Activated CD8-positive, alpha-beta T cell treated with anti-CD3 and anti-CD28 coated beads for 36 hours (primary cell): ENCODE data around the gene PFDN2. TPM values are rescaled to one million over a fixed set of nuclear protein-coding genes. Genes with fewer than 3 reads are reported as not detected.
"Not testable (repeated sequence)": the region's sequence is repeated elsewhere in the genome, so short reads cannot be mapped to it uniquely, and the experiment has no call there.

Experiments
- ATAC-seq: fragments of 200-7000 bp; cut with Tn5 transposase; one replicate; pipeline ENCODE4 v1.10.0; 2021; ENCODE audit warnings: mild to moderate bottlenecking, moderate library complexity
- CTCF ChIA-PET: fragments of 350-600 bp; sonication (Branson Sonifier 250); formaldehyde crosslinking; loops from one replicate; lab custom pipeline; 2021; ENCODE audit warnings: antibody characterized with exemption; lab: Charles Lee
- POLR2A ChIA-PET: fragments of 350-600 bp; sonication (Branson Sonifier 250); formaldehyde crosslinking; loops from one replicate; lab custom pipeline; 2021; ENCODE audit warnings: antibody characterized with exemption; lab: Charles Lee
- DNase-seq: peaks from one replicate; pipeline ENCODE4 v3.0.0-alpha.2; 2020
- H3K27ac Mint-ChIP-seq: one replicate; pipeline ENCODE4 v1.8.0; 2021; ENCODE audit warnings: mild to moderate bottlenecking, mixed read lengths
- H3K27me3 Mint-ChIP-seq: one replicate; pipeline ENCODE4 v1.8.0; 2021; ENCODE audit warnings: mixed read lengths
- H3K36me3 Mint-ChIP-seq: one replicate; pipeline ENCODE4 v1.8.0; 2021; ENCODE audit warnings: low read depth, mixed read lengths
- H3K4me1 Mint-ChIP-seq: one replicate; pipeline ENCODE4 v1.8.0; 2021; ENCODE audit warnings: low read depth, mixed read lengths
- H3K4me3 Mint-ChIP-seq: one replicate; pipeline ENCODE4 v1.8.0; 2021; ENCODE audit warnings: mild to moderate bottlenecking, moderate library complexity, mixed read lengths
- H3K9me3 Mint-ChIP-seq: one replicate; pipeline ENCODE4 v1.8.0; 2021; ENCODE audit warnings: mixed read lengths
- intact Hi-C: fragments of 100-400 bp; cut with micrococcal nuclease; formaldehyde crosslinking; loops from one replicate; pipeline ENCODE4 v1.10.0; 2022
- total RNA-seq, 2 experiments: library from RNA; stranded (reverse); gene quantifications; one replicate each; pipeline ENCODE4 v1.2.3, GENCODE V29; 2021
- TF ChIP-seq, protein P1 (sequence below): fragments of 200-600 bp; IDR thresholded peaks from one replicate; pipeline ENCODE4 v1.8.0; 2022; ENCODE audit warnings: antibody characterized with exemption, mild to moderate bottlenecking

The PFDN2 gene
- total RNA-seq, 2 experiments from 2014 or later, result 137 to 144 TPM

DNA sequence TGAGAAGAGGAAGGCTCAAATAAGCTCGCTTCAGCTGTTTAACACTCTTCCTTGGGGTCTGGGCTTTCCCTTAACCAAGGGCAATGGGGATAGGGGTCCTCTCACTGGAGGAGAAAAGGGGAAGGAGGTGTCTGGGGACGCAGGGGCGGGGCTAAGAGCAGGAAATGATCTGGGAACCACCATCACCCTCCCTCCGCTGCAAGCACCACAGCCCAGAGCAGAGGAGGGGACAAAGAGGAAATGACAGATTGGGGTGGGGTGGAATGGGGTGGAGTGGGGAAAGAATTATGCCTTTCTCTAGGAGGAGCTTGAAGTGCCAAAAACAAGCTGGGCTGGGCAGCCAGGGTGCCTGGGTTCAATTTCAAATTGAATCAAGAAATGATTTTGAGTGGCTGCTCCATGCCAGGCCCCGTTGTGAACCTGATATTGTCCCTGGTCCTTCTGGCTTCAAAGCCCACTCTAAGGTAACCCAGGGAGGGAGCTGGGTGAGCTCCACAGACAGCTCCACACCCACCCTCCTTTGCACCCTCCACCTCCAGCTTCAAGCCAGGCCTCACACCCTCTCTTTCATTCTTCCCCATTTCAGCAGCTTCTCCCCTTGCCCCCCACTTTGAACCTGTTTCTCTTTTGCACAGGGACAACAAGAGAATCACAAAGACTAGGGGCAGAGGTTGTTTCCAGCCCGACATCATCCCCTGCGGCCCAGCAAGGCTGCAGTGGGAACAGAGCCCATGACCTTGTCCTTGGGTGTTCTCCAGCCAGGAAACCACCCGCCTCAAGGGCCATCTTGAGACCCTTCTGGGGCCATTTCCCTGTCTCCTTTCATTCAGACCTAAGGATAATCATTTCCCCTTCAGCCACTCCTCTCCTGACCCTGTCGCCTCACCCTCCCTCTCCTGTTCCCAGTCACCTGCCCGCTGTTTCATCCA, 49.3 kb downstream of the PFDN2 start:
- H3K27me3 Mint-ChIP-seq, result no peaks in the 10 kb centered on the region
- CTCF ChIA-PET, result interaction anchor here (0.8 to 11.1 kb wide), 7 partner anchors 14 to 97 kb away, joined by 3 to 200 read pairs (median 4); partner anchors contain the start of genes KLHDC9, PPOX and USF1
- DNase-seq, result peak; percentile 92
- peaks cover 56% of the 10 kb centered on the region for H3K4me1 Mint-ChIP-seq
- peak overlapping the region; percentile 97 for H3K4me3 Mint-ChIP-seq
- H3K36me3 Mint-ChIP-seq, result peaks cover 44% of the 10 kb centered on the region
- H3K27ac Mint-ChIP-seq, result peak overlapping the region; percentile 98
- TF ChIP-seq, protein P1, sequence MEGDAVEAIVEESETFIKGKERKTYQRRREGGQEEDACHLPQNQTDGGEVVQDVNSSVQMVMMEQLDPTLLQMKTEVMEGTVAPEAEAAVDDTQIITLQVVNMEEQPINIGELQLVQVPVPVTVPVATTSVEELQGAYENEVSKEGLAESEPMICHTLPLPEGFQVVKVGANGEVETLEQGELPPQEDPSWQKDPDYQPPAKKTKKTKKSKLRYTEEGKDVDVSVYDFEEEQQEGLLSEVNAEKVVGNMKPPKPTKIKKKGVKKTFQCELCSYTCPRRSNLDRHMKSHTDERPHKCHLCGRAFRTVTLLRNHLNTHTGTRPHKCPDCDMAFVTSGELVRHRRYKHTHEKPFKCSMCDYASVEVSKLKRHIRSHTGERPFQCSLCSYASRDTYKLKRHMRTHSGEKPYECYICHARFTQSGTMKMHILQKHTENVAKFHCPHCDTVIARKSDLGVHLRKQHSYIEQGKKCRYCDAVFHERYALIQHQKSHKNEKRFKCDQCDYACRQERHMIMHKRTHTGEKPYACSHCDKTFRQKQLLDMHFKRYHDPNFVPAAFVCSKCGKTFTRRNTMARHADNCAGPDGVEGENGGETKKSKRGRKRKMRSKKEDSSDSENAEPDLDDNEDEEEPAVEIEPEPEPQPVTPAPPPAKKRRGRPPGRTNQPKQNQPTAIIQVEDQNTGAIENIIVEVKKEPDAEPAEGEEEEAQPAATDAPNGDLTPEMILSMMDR, result no peak
- intact Hi-C loops, result loop anchor here (5.0 kb wide), 1 partner anchor 34 kb away; no protein-coding TSS in a partner anchor
- peak; percentile 75 for ATAC-seq
- H3K9me3 Mint-ChIP-seq, result no peaks in the 10 kb centered on the region
- POLR2A ChIA-PET, result interaction anchor here (1.3 to 7.6 kb wide), 5 partner anchors 9 to 47 kb away, joined by 3 to 99 read pairs (median 4); partner anchors contain the start of genes F11R, KLHDC9 and USF1

DNA sequence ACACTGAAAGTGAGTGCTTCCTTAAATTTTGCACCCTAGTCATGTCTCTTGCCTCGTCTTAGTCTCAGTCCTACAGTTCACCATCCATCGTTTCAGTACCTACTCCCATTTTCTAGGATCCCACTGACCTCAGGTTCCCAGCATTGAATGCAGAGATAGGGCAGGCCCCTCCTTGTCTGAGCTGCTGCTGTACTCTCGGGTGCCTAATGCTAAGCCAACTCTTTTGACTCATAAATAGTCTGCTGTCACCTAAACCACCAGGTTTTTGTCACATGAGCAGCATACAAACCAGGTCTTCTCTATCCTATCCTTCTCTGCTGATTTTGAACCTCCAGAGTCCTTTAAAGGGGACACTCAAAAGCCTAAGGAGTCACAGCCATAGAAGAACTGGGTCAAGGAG, 51.1 kb downstream of the PFDN2 start:
- peaks cover 58% of the 10 kb centered on the region for H3K36me3 Mint-ChIP-seq
- peak overlapping the region; percentile 98 for H3K27ac Mint-ChIP-seq
- DNase-seq (peak; percentile 43), ATAC-seq (peak; percentile 8)
- intact Hi-C loops, result loop anchor here (5.0 kb wide), 1 partner anchor 36 kb away; no protein-coding TSS in a partner anchor
- POLR2A ChIA-PET, result interaction anchor here (0.6 to 7.6 kb wide), 2 partner anchors 20 to 31 kb away, joined by 4 to 99 read pairs; partner anchors contain the start of gene USF1
- CTCF ChIA-PET, result interaction anchor here (1.3 to 11.1 kb wide), 2 partner anchors 30 to 69 kb away, joined by 3 to 200 read pairs; partner anchors contain the start of gene KLHDC9
- H3K9me3 Mint-ChIP-seq, result no peaks in the 10 kb centered on the region
- peaks cover 63% of the 10 kb centered on the region for H3K4me1 Mint-ChIP-seq
- H3K4me3 Mint-ChIP-seq, result peak overlapping the region; percentile 97
- TF ChIP-seq, protein P1, result no peak
- no peaks in the 10 kb centered on the region for H3K27me3 Mint-ChIP-seq

DNA sequence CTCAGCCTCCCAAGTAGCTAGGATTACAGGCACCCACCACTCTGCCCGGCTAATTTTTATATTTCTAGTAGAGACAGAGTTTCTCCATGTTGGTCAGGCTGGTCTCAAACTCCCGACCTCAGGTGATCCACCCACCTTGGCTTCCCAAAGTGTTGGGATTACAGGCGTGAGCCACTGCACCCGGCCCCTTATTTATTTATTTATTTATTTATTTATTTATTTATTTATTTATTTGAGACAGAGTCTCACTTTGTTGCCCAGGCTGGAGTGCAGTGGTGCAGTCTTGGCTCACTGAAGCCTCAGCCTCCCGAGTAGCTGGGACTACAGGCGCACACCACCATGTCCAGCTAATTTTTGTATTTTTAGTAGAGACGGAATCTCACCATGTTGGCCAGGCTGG, 52.2 kb downstream of the PFDN2 start:
- DNase-seq, ATAC-seq, H3K27me3 Mint-ChIP-seq, H3K4me3 Mint-ChIP-seq, H3K9me3 Mint-ChIP-seq: not testable (repeated sequence)
- ChIA-PET CTCF (interaction anchor here (1.0 to 11.1 kb wide), 3 partner anchors 11 to 68 kb away, joined by 4 to 200 read pairs (median 5); partner anchors contain the start of gene KLHDC9), POLR2A (interaction anchor here (7.6 kb wide), 1 partner anchor 19 kb away, joined by 99 read pairs; the partner anchor contains the start of gene USF1)
- peaks cover 62% of the 10 kb centered on the region for H3K4me1 Mint-ChIP-seq
- peaks cover 62% of the 10 kb centered on the region for H3K36me3 Mint-ChIP-seq
- peak overlapping the region; percentile 57 for H3K27ac Mint-ChIP-seq
- intact Hi-C loops, result loop anchor here (5.0 kb wide), 1 partner anchor 37 kb away; no protein-coding TSS in a partner anchor

DNA sequence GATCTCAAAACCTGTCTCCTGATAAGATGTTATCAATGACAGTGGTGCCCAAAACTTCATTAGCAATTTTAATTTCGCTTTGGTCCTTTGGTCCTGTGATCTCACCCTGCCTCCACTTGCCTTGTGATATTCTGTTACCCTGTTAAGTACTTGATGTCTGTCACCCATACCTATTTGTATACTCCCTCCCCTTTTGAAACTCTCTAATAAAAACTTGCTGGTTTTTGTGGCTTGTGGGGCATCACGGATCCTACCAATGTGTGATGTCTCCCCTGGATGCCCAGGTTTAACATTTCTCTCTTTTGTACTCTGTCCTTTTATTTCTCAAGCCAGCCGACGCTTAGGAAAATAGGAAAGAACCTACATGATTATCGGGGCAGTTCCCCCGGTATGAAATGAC, 53.9 kb downstream of the PFDN2 start:
- not testable (repeated sequence) for ATAC-seq
- ChIA-PET POLR2A (interaction anchor here (7.6 kb wide), 1 partner anchor 18 kb away, joined by 99 read pairs; the partner anchor contains the start of gene USF1), CTCF (interaction anchor here (11.1 kb wide), 1 partner anchor 33 kb away, joined by 200 read pairs; the partner anchor contains the start of gene KLHDC9)

DNA sequence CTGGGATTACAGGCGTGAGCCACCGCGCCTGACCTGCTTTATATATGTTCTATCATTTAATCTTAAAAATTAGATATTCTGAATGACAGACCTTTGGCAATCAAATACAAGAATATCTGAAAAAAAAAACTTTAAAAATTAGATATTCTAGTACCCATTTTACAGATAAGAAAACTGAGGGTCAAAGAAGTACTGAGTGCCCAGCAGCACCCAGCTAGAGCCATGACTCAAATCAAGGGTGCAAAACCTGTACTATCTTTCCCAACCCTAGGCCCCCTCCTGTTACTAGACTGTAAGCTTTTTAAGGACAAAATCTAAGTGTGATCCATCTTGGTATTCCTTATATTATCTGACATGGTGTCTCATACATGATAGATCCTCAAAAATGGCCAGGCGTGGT, 56.4 kb downstream of the PFDN2 start:
- intact Hi-C loops, result no loop called here
- no peak for ATAC-seq
- TF ChIP-seq, protein P1, result no peak
- peaks cover 62% of the 10 kb centered on the region for H3K4me1 Mint-ChIP-seq
- DNase-seq, result no peak
- H3K27ac Mint-ChIP-seq, result peak overlapping the region; percentile 71
- H3K27me3 Mint-ChIP-seq, result no peaks in the 10 kb centered on the region
- peaks cover 64% of the 10 kb centered on the region for H3K36me3 Mint-ChIP-seq
- no peaks in the 10 kb centered on the region for H3K9me3 Mint-ChIP-seq
- no peak overlapping the region for H3K4me3 Mint-ChIP-seq
- POLR2A ChIA-PET, result interaction anchor here (0.6 to 5.8 kb wide), 3 partner anchors 9 to 24 kb away, joined by 3 to 52 read pairs (median 6); partner anchors contain the start of gene USF1
- CTCF ChIA-PET, result interaction anchor here (0.7 to 2.9 kb wide), 6 partner anchors 21 to 221 kb away, joined by 3 to 18 read pairs (median 3); partner anchors contain the start of gene KLHDC9

More for the DNA sequence above, 53.9 kb downstream of the PFDN2 start:
- Mint-ChIP-seq H3K4me1 (peaks cover 67% of the 10 kb centered on the region), H3K27ac (peak overlapping the region; percentile 89), H3K36me3 (peaks cover 73% of the 10 kb centered on the region), H3K4me3 (peak overlapping the region; percentile 49)
- H3K27me3 Mint-ChIP-seq, DNase-seq, intact Hi-C loops, H3K9me3 Mint-ChIP-seq: not testable (repeated sequence)
